Lower leg skin (tissue), 3 donors: ENCODE measurements around the gene TTC39B.

Source experiments
- POLR2A ChIP-seq, 2 donors: fragments of 450-650 bp; IDR thresholded peaks; one replicate each; pipeline ENCODE4 v1.6.1; 2016 to 2017; ENCODE audit warnings: antibody characterized with exemption in 2 of 2, mild to moderate bottlenecking in 1 of 2, moderate library complexity in 1 of 2
- TF ChIP-seq, protein P1 (sequence below), 3 donors: fragments of 450-650 bp; IDR thresholded peaks; one replicate each; pipeline ENCODE4 v1.5.1; 2016; ENCODE audit warnings: antibody characterized with exemption in 3 of 3, mild to moderate bottlenecking in 3 of 3, moderate library complexity in 2 of 3

GRCh38 chr9:15317836-15318235 is 10.8 kb upstream of the TTC39B start:
- TF ChIP-seq, protein P1, sequence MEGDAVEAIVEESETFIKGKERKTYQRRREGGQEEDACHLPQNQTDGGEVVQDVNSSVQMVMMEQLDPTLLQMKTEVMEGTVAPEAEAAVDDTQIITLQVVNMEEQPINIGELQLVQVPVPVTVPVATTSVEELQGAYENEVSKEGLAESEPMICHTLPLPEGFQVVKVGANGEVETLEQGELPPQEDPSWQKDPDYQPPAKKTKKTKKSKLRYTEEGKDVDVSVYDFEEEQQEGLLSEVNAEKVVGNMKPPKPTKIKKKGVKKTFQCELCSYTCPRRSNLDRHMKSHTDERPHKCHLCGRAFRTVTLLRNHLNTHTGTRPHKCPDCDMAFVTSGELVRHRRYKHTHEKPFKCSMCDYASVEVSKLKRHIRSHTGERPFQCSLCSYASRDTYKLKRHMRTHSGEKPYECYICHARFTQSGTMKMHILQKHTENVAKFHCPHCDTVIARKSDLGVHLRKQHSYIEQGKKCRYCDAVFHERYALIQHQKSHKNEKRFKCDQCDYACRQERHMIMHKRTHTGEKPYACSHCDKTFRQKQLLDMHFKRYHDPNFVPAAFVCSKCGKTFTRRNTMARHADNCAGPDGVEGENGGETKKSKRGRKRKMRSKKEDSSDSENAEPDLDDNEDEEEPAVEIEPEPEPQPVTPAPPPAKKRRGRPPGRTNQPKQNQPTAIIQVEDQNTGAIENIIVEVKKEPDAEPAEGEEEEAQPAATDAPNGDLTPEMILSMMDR (IDR thresholded peaks at IDR 0.05) = no peak
- no peak for TF ChIP-seq POLR2A (IDR thresholded peaks at IDR 0.05)
